HG02973 (cell line): Measurements from ENCODE around the gene CENPL.
"Not testable (repeated sequence)": the region's sequence is repeated elsewhere in the genome, so short reads cannot be mapped to it uniquely, and the experiment has no call there.

ENCODE experiments used
- ATAC-seq: cut with Tn5 transposase; IDR thresholded peaks from one replicate; pipeline ENCODE4 v1.9.1; 2021; ENCODE audit warnings: moderate library complexity; ENCODE audit not compliant: unreplicated experiment

CENPL gene

DNA sequence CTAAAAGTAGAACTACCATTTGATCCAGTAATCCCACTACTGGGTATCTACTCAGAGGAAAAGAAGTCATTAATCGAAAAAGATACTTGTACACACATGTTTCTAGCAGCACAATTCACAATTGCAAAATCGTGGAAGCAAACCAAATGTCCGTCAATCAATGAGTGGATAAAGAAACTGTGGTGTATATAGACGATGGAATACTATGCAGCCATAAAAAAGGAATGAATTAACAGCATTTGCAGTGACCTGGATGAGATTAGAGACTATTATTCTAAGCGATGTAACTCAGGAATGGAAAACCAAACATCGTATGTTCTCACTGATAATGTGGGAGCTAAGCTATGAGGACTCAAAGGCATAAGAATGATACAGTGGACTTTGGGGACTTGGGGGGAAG lies 60.4 kb downstream of the CENPL start:
- ATAC-seq = not testable (repeated sequence)

DNA sequence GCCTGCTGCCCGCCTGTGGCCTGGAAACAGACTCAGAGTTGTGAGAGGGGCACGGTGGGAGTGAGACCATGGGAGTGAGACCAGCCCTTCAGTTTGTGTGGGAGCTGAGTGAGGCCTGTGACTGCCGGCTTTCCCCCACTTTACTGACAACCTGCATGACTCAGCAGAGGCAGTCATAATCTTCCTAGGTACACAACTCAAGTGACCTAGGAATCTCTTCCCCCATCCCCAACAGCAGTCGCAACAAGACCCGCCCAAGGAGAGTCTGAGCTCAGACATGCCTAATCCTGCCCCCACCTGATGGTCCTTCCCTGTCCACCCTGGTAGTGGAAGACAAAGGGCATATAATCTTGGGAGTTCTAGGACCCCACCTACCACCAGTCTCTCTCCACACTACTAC lies 65.7 kb downstream of the CENPL start:
- no peak for ATAC-seq

DNA sequence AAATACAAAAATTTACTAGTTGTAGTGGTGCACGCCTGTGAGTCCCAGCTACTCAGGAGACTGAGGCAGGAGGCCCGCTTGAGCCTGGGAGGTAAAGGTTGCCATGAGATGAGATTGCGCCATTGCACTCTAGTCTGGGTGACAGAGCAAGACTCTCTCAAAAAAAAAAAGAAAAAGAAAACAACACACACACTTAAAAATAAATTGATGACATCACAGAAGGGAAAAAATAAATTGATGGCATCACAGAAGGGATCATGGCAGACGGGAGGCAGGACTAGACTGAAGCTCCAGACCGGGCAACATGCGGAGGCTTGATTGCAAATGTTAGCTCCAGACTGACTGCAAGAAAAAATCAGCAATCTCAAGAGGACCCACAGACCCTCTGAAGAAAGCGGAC lies 66.6 kb downstream of the CENPL start:
- no peak for ATAC-seq

DNA sequence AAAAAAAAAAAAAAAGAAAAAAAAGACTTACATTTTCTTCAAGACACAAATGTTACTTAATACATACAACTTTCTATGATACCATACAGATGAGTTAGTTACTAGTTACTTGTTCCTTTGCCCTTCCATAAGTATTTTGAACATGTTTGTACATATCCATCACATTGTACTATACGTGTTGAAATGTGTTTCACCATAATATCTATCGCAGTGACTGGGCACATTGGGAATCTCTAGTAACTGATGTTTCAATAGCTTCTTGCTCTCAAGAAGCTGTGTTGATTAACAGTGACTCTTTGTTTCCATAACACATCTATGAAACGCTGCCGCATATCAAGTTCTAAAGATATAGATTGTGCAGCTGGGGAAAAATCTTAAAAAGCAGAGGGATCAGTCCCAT lies 67.0 kb downstream of the CENPL start:
- no peak for ATAC-seq

DNA sequence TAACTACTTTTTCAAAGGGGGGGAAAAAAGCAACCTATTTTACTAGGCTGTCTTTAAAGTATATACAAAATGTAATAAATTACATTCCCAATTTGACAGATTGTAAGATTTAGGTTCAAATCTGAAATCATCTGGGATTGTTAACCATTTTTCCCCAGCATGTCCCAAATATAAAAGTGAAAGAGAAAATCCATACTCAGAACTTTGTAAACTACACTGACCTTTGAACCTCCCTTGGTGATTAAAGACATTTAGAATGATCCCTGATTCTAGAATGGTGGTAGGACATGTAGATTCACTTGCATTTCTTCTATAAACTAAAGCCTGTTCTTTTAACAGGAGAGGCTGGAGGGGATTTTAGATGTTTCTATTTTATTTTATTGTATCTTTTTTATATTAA lies 70.9 kb downstream of the CENPL start:
- ATAC-seq = no peak
